ENCODE measurements around the gene LELP1.
"Not testable (repeated sequence)": the region's sequence is repeated elsewhere in the genome, so short reads cannot be mapped to it uniquely, and the experiment has no call there.

LELP1 gene

DNA sequence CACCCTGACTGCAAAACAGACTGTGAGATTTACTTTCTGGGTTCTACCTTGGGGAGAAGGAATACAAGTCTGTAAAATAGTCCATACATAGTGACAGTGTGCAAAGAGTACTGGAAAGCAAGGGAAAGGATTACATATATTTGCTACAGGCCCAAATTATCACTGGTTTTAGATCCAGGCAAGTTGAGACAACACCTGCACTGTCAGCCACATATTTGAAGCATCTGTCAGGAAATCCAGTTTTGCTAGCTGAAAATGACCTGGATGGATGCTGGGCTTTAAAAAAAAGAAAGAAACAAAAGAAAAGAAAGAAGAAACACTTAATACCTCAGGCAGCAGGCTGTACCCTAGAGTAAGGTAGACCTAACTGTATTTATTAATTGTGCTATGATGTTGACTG is 28.6 kb upstream of the LELP1 start:
- TF ChIP-seq EZH2phosphoT487 (IDR thresholded peaks at IDR 0.05; ENCODE audit: low read length), result no peak
- TF ChIP-seq, protein P1, sequence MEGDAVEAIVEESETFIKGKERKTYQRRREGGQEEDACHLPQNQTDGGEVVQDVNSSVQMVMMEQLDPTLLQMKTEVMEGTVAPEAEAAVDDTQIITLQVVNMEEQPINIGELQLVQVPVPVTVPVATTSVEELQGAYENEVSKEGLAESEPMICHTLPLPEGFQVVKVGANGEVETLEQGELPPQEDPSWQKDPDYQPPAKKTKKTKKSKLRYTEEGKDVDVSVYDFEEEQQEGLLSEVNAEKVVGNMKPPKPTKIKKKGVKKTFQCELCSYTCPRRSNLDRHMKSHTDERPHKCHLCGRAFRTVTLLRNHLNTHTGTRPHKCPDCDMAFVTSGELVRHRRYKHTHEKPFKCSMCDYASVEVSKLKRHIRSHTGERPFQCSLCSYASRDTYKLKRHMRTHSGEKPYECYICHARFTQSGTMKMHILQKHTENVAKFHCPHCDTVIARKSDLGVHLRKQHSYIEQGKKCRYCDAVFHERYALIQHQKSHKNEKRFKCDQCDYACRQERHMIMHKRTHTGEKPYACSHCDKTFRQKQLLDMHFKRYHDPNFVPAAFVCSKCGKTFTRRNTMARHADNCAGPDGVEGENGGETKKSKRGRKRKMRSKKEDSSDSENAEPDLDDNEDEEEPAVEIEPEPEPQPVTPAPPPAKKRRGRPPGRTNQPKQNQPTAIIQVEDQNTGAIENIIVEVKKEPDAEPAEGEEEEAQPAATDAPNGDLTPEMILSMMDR (IDR thresholded peaks at IDR 0.05; ENCODE audit: low read length), result no peak
- TF ChIP-seq EZH2 (optimal IDR thresholded peaks at IDR 0.05; ENCODE audit: low read depth, low read length), result no peak
- H3K27ac ChIP-seq (ENCODE audit: low read length), result no peak overlapping the region
- H3K36me3 ChIP-seq (replicated peaks; ENCODE audit: insufficient read depth, low read length), result no peaks in the 10 kb centered on the region
- no peak overlapping the region for H2AFZ ChIP-seq (ENCODE audit: low read length)
- H3K9ac ChIP-seq (ENCODE audit: low read length), result no peak overlapping the region
- H3K4me2 ChIP-seq (ENCODE audit: low read depth, low read length), result no peak overlapping the region
- no peaks in the 10 kb centered on the region for H3F3A ChIP-seq (ENCODE audit: insufficient read depth, low read length)
- no peak overlapping the region for H3K4me3 ChIP-seq (ENCODE audit: low read length)
- no peaks in the 10 kb centered on the region for H4K20me1 ChIP-seq (ENCODE audit: insufficient read depth, low read length)
- H3K4me1 ChIP-seq (ENCODE audit: low read length), result no peaks in the 10 kb centered on the region
- no peaks in the 10 kb centered on the region for H3K9me2 ChIP-seq (replicated peaks; ENCODE audit: insufficient read depth, low read length)
- no peaks in the 10 kb centered on the region for H3K9me3 ChIP-seq (replicated peaks; ENCODE audit: insufficient read depth, low read length)
- DNase-seq, result no peak
- H3K27me3 ChIP-seq (replicated peaks; ENCODE audit: insufficient read depth, low read length), result no peaks in the 10 kb centered on the region
- no peaks in the 10 kb centered on the region for H3K79me2 ChIP-seq (ENCODE audit: low read length)

DNA sequence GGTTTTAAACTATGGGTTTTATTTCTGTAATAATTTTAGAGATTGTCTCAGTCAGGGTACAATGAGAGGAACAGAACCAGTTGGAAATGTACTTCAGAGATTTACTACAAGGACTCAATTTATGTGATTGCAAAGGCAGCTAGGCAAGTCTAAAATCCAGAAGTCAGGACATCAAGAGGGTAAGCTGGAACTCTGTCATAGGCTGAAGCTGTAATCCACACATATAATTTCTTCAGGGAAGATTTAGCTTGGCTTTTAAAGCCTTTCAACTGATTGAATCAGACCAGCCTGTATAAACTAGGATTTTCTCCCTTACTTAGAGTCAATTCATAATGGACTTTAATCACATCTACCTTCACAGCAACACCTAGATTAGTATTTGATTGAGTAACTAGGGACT is 24.3 kb upstream of the LELP1 start:
- no peak overlapping the region for H3K27ac ChIP-seq (ENCODE audit: low read length)
- no peak overlapping the region for H3K9ac ChIP-seq (ENCODE audit: low read length)
- H3K9me3 ChIP-seq (replicated peaks; ENCODE audit: insufficient read depth, low read length), result no peaks in the 10 kb centered on the region
- no peaks in the 10 kb centered on the region for H3K36me3 ChIP-seq (replicated peaks; ENCODE audit: insufficient read depth, low read length)
- H3K27me3 ChIP-seq (replicated peaks; ENCODE audit: insufficient read depth, low read length), result no peaks in the 10 kb centered on the region
- no peak overlapping the region for H3K4me3 ChIP-seq (ENCODE audit: low read length)
- H2AFZ ChIP-seq (ENCODE audit: low read length), result no peak overlapping the region
- H3K4me1 ChIP-seq (ENCODE audit: low read length), result no peaks in the 10 kb centered on the region
- TF ChIP-seq, protein P1 (IDR thresholded peaks at IDR 0.05; ENCODE audit: low read length), result no peak
- TF ChIP-seq EZH2phosphoT487 (IDR thresholded peaks at IDR 0.05; ENCODE audit: low read length) (no peak), EZH2 (optimal IDR thresholded peaks at IDR 0.05; ENCODE audit: low read depth, low read length) (no peak)
- H3K9me2 ChIP-seq (replicated peaks; ENCODE audit: insufficient read depth, low read length), result no peaks in the 10 kb centered on the region
- no peak for DNase-seq
- H3K4me2 ChIP-seq (ENCODE audit: low read depth, low read length), result no peak overlapping the region
- H4K20me1 ChIP-seq (ENCODE audit: insufficient read depth, low read length), result no peaks in the 10 kb centered on the region
- no peaks in the 10 kb centered on the region for H3K79me2 ChIP-seq (ENCODE audit: low read length)
- no peaks in the 10 kb centered on the region for H3F3A ChIP-seq (ENCODE audit: insufficient read depth, low read length)

DNA sequence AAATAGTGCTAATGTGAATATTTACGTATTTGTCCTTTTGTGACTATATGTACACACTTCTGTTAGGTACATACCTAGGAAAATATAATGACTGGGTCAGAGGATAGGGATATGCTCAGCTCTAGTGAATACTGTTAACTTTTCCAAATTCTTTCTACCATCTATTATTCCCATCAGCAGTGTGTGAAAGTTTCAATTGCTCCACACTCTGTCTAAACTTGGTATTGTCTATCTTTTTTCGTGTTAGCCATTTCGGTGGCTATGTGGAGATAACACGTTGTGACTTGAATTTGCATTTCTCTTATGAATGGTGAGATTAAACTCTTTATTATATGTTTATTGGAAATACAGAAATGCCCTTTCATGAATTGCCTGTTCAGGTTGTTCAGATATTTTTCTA is 22.7 kb upstream of the LELP1 start:
- Histone ChIP-seq H3K4me3 (ENCODE audit: low read length) (no peak overlapping the region), H3K9me2 (replicated peaks; ENCODE audit: insufficient read depth, low read length) (no peaks in the 10 kb centered on the region)

DNA sequence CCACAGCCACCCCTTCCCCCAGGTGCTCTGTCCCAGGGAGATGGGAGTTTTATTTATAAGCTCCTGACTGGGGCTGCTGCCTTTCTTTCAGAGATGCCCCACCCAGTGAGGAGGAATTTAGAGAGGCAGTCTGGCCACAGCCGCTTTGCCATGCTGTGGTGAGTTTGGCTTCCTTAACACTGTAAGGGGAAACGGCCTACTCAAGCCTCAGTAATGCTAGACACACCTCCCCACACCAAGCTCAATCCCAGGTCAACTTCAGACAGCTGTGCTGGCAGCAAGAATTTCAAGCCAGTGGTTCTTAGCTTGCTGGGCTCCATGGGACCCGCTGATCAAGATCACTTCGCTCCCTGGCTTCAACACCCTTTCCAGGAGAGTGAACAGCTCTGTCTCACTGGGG is 14.9 kb upstream of the LELP1 start:
- not testable (repeated sequence) for H3K27ac ChIP-seq (ENCODE audit: low read length)

More for the DNA sequence above, 22.7 kb upstream of the LELP1 start:
- H3K4me1 ChIP-seq (ENCODE audit: low read length), result no peaks in the 10 kb centered on the region
- no peaks in the 10 kb centered on the region for H3K79me2 ChIP-seq (ENCODE audit: low read length)
- H3K9ac ChIP-seq (ENCODE audit: low read length), result no peak overlapping the region
- H3K27ac ChIP-seq (ENCODE audit: low read length), result no peak overlapping the region
- no peaks in the 10 kb centered on the region for H3K27me3 ChIP-seq (replicated peaks; ENCODE audit: insufficient read depth, low read length)
- no peaks in the 10 kb centered on the region for H4K20me1 ChIP-seq (ENCODE audit: insufficient read depth, low read length)
- DNase-seq, result no peak
- H3K4me2 ChIP-seq (ENCODE audit: low read depth, low read length), result no peak overlapping the region
- H2AFZ ChIP-seq (ENCODE audit: low read length), result no peak overlapping the region
- H3K9me3 ChIP-seq (replicated peaks; ENCODE audit: insufficient read depth, low read length), result no peaks in the 10 kb centered on the region
- H3K36me3 ChIP-seq (replicated peaks; ENCODE audit: insufficient read depth, low read length), result no peaks in the 10 kb centered on the region
- TF ChIP-seq, protein P1 (IDR thresholded peaks at IDR 0.05; ENCODE audit: low read length), result no peak
- TF ChIP-seq EZH2phosphoT487 (IDR thresholded peaks at IDR 0.05; ENCODE audit: low read length), result no peak
- no peak for TF ChIP-seq EZH2 (optimal IDR thresholded peaks at IDR 0.05; ENCODE audit: low read depth, low read length)
- no peaks in the 10 kb centered on the region for H3F3A ChIP-seq (ENCODE audit: insufficient read depth, low read length)

More for the DNA sequence above, 14.9 kb upstream of the LELP1 start:
- not testable (repeated sequence) for H3K9ac ChIP-seq (ENCODE audit: low read length); DNase-seq; H4K20me1 ChIP-seq (ENCODE audit: insufficient read depth, low read length); H3K79me2 ChIP-seq (ENCODE audit: low read length); H3K36me3 ChIP-seq (replicated peaks; ENCODE audit: insufficient read depth, low read length); H3K9me2 ChIP-seq (replicated peaks; ENCODE audit: insufficient read depth, low read length); H3K4me2 ChIP-seq (ENCODE audit: low read depth, low read length); H2AFZ ChIP-seq (ENCODE audit: low read length); H3K4me1 ChIP-seq (ENCODE audit: low read length); H3K27me3 ChIP-seq (replicated peaks; ENCODE audit: insufficient read depth, low read length); H3F3A ChIP-seq (ENCODE audit: insufficient read depth, low read length); H3K9me3 ChIP-seq (replicated peaks; ENCODE audit: insufficient read depth, low read length); H3K4me3 ChIP-seq (ENCODE audit: low read length)

Data from MM.1S (cell line).